Prostate gland (tissue), 2 donors: ENCODE measurements around the gene TRIM54.

Experiments
- POLR2A ChIP-seq: fragments of 450-650 bp; IDR thresholded peaks from one replicate; pipeline ENCODE4 v1.6.1; 2016; ENCODE audit warnings: antibody characterized with exemption, mild to moderate bottlenecking
- TF ChIP-seq, protein P1 (sequence below), 4 experiments: fragments of 200-600 bp in 2 of 4; fragments of 450-650 bp in 2 of 4; sonication (generic) in 2 of 4; IDR thresholded peaks; 1 replicate in 3 of 4; 2 replicates in 1 of 4; pipeline ENCODE4 v1.5.1; 2016 to 2019; ENCODE audit warnings: antibody characterized with exemption in 4 of 4, mild to moderate bottlenecking in 2 of 4, moderate library complexity in 2 of 4

DNA sequence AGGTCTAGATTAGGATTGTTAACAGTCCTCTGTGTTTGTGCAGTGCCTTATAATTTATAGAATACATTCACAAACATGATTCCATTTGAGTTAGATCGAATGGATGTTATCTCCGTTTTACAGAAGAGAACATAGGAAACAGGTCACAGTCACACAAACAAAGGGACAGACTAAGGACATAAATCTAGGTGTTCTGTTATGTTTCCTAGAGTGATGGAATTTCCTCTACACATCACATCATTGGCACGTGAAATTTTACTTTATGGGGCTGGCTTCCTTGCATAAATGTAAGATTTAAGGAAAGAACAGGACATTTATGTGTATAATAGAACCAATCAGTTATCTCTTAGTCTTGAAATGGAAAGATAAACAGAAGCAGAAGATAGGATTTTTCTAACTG, 6.4 kb downstream of the TRIM54 start:
- TF ChIP-seq, protein P1, sequence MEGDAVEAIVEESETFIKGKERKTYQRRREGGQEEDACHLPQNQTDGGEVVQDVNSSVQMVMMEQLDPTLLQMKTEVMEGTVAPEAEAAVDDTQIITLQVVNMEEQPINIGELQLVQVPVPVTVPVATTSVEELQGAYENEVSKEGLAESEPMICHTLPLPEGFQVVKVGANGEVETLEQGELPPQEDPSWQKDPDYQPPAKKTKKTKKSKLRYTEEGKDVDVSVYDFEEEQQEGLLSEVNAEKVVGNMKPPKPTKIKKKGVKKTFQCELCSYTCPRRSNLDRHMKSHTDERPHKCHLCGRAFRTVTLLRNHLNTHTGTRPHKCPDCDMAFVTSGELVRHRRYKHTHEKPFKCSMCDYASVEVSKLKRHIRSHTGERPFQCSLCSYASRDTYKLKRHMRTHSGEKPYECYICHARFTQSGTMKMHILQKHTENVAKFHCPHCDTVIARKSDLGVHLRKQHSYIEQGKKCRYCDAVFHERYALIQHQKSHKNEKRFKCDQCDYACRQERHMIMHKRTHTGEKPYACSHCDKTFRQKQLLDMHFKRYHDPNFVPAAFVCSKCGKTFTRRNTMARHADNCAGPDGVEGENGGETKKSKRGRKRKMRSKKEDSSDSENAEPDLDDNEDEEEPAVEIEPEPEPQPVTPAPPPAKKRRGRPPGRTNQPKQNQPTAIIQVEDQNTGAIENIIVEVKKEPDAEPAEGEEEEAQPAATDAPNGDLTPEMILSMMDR (IDR thresholded peaks at IDR 0.05): no peak
- no peak for TF ChIP-seq POLR2A
